Lower leg skin (tissue), 4 donors: ENCODE results near the gene GDF11. TPM values are rescaled to one million over a fixed set of nuclear protein-coding genes. Genes with fewer than 3 reads are reported as not detected.

ENCODE experiments used
- DNase-seq, 2 donors: peaks; one replicate each; pipeline ENCODE4 v3.0.0-alpha.2; 2019; ENCODE audit warnings: low spot score in 2 of 2
- H3K4me3 ChIP-seq: fragments of 200-600 bp; sonication (generic); 2 replicates; pipeline ENCODE4 v1.5.1; 2017; ENCODE audit warnings: mild to moderate bottlenecking, low read depth; ENCODE audit not compliant: poor library complexity, severe bottlenecking
- CTCF ChIP-seq, 3 donors: fragments of 450-650 bp; IDR thresholded peaks; one replicate each; pipeline ENCODE4 v1.5.1; 2016; ENCODE audit warnings: antibody characterized with exemption in 3 of 3, mild to moderate bottlenecking in 3 of 3, moderate library complexity in 2 of 3
- POLR2A ChIP-seq, 2 donors: fragments of 450-650 bp; IDR thresholded peaks; one replicate each; pipeline ENCODE4 v1.6.1; 2016 to 2017; ENCODE audit warnings: antibody characterized with exemption in 2 of 2, mild to moderate bottlenecking in 1 of 2, moderate library complexity in 1 of 2
- WGBS, 2 donors: methylation state at CpG; one replicate each; pipeline ENCODE4 v1.1.5; 2018; 5-methylcytosine and 5-hydroxymethylcytosine counted together
- intact Hi-C: fragments of 100-400 bp; cut with DNase I; formaldehyde crosslinking; loops from one replicate; pipeline ENCODE4 v1.15.0; 2023; ENCODE audit warnings: low total_unique reads
- total RNA-seq, 4 donors: library from RNA; depleted of rRNA; stranded (reverse); fragments of >200 nt; gene quantifications; one replicate each; pipeline ENCODE4 v1.1.0, GENCODE V29; 2016

The GDF11 gene
- total RNA-seq, 4 donors from 2014 or later = 0.23 to 2.7 (median 0.57) TPM

GRCh38 chr12:55744340-55745030 lies 1.6 kb downstream of the GDF11 start:
- WGBS, 2 donors = 28 to 31% methylated on average over 11 of the region's 11 CpGs
- TF ChIP-seq CTCF (IDR thresholded peaks at IDR 0.05) = no peak
- TF ChIP-seq POLR2A (IDR thresholded peaks at IDR 0.05) = no peak
- DNase-seq = no peak
- intact Hi-C loops = no loop called here
- no peak overlapping the region for H3K4me3 ChIP-seq

- intact Hi-C loops = no loop called here
- WGBS, 2 donors = 19 to 29% methylated on average over 13 of the region's 13 CpGs
- no peak for DNase-seq
- H3K4me3 ChIP-seq = no peak overlapping the region
- TF ChIP-seq CTCF (IDR thresholded peaks at IDR 0.05) = no peak
- TF ChIP-seq POLR2A (IDR thresholded peaks at IDR 0.05) = no peak
Observed at GRCh38 chr12:55745361-55746173, 2.6 kb downstream of the GDF11 start.

GRCh38 chr12:55746174-55746912 lies 3.4 kb downstream of the GDF11 start:
- no peak overlapping the region for H3K4me3 ChIP-seq
- TF ChIP-seq POLR2A (IDR thresholded peaks at IDR 0.05) (no peak), CTCF (IDR thresholded peaks at IDR 0.05) (no peak)
- no peak for DNase-seq
- intact Hi-C loops = no loop called here
- 49 to 51% methylated on average over 3 of the region's 3 CpGs for WGBS, 2 donors

GRCh38 chr12:55746913-55747231 lies 4.0 kb downstream of the GDF11 start:
- TF ChIP-seq CTCF (IDR thresholded peaks at IDR 0.05) (no peak), POLR2A (IDR thresholded peaks at IDR 0.05) (no peak)
- intact Hi-C loops = no loop called here
- no peak overlapping the region for H3K4me3 ChIP-seq
- DNase-seq = no peak

- TF ChIP-seq POLR2A (IDR thresholded peaks at IDR 0.05) (no peak), CTCF (IDR thresholded peaks at IDR 0.05) (no peak)
- WGBS, 2 donors = 83 to 89% methylated on average over 17 to 18 of the region's 18 CpGs
- intact Hi-C loops = no loop called here
- no peak for DNase-seq
- no peak overlapping the region for H3K4me3 ChIP-seq
Observed at GRCh38 chr12:55748230-55748993, 5.5 kb downstream of the GDF11 start.
